B cell (primary cell): ENCODE results near the gene APOLD1. TPM values are rescaled to one million over a fixed set of nuclear protein-coding genes. Genes with fewer than 3 reads are reported as not detected.

Experiments used
- ATAC-seq: fragments of 200-7000 bp; cut with Tn5 transposase; one replicate; pipeline ENCODE4 v1.10.0; 2021; ENCODE audit warnings: low read depth, mild to moderate bottlenecking, moderate number of reproducible peaks, moderate library complexity
- CTCF ChIA-PET: fragments of 350-600 bp; sonication (Branson Sonifier 250); formaldehyde crosslinking; loops from one replicate; lab custom pipeline; 2021; ENCODE audit warnings: antibody characterized with exemption, inconsistent platforms; lab: Charles Lee
- POLR2A ChIA-PET: fragments of 350-600 bp; sonication (Branson Sonifier 250); formaldehyde crosslinking; loops from one replicate; lab custom pipeline; 2021; ENCODE audit warnings: antibody characterized with exemption; lab: Charles Lee
- DNase-seq: peaks from one replicate; pipeline ENCODE4 v3.0.0; 2013
- H2AFZ ChIP-seq: 2 replicates; pipeline ENCODE4 v1.6.1; 2012; ENCODE audit warnings: mild to moderate bottlenecking, low read depth, low read length; ENCODE audit not compliant: insufficient read depth, poor library complexity, severe bottlenecking
- H3K27ac ChIP-seq, 2 donors: 1 replicate in 1 of 2; 2 replicates in 1 of 2; pipeline ENCODE4 v1.5.1; 2012 to 2013; ENCODE audit warnings: low read length in 2 of 2, mild to moderate bottlenecking in 2 of 2, moderate library complexity in 1 of 2
- H3K27me3 ChIP-seq, 4 experiments: fragments of 200-600 bp in 1 of 4; sonication (generic) in 1 of 4; replicated peaks in 1 of 4; 1 replicate in 2 of 4; 2 replicates in 2 of 4; pipeline versions ENCODE4 v1.6.1 to v1.7.0; 2013 to 2016; ENCODE audit warnings: low read length in 3 of 4, mild to moderate bottlenecking in 2 of 4, mixed read lengths in 1 of 4, moderate library complexity in 1 of 4; ENCODE audit not compliant: insufficient read depth in 4 of 4, control insufficient read depth in 3 of 4; ENCODE audit errors: control extremely low read depth in 1 of 4
- H3K36me3 ChIP-seq, 2 experiments: replicated peaks in 1 of 2; 1 replicate in 1 of 2; 2 replicates in 1 of 2; pipeline versions ENCODE4 v1.6.1 to v1.7.1; 2013; ENCODE audit warnings: low read length in 1 of 2; ENCODE audit not compliant: insufficient read depth in 2 of 2, control insufficient read depth in 1 of 2; ENCODE audit errors: control extremely low read depth in 1 of 2, extremely low read depth in 1 of 2
- H3K4me1 ChIP-seq, 2 donors: fragments of 200-600 bp in 1 of 2; sonication (generic) in 1 of 2; 1 replicate in 1 of 2; 2 replicates in 1 of 2; pipeline versions ENCODE4 v1.5.1 to v1.6.1; 2013 to 2017; ENCODE audit warnings: low read length in 2 of 2; ENCODE audit not compliant: control insufficient read depth in 2 of 2, insufficient read depth in 2 of 2
- H3K4me2 ChIP-seq: replicated peaks from 2 replicates; pipeline ENCODE3; 2012; ENCODE audit warnings: mild to moderate bottlenecking, low read depth, low read length; ENCODE audit not compliant: poor library complexity, severe bottlenecking
- H3K4me3 ChIP-seq, 5 experiments: fragments of 200-600 bp in 1 of 5; sonication (generic) in 1 of 5; 1 replicate in 3 of 5; 2 replicates in 2 of 5; pipeline versions ENCODE4 v1.5.1 to v1.7.0; 2011 to 2016; ENCODE audit warnings: low read length in 4 of 5, mild to moderate bottlenecking in 4 of 5, low read depth in 2 of 5, control low read depth in 1 of 5, moderate library complexity in 1 of 5; ENCODE audit not compliant: insufficient read depth in 1 of 5; ENCODE audit errors: control extremely low read depth in 1 of 5, extremely low read depth in 1 of 5
- H3K79me2 ChIP-seq: fragments of 200-600 bp; sonication (generic); one replicate; pipeline ENCODE4 v1.6.0; 2016; ENCODE audit warnings: low read length; ENCODE audit not compliant: control insufficient read depth, insufficient read depth
- H3K9ac ChIP-seq: fragments of 200-600 bp; sonication (generic); 2 replicates; pipeline ENCODE4 v1.6.1; 2017; ENCODE audit warnings: mild to moderate bottlenecking, low read length, moderate library complexity
- H3K9me3 ChIP-seq, 3 donors: one replicate each; pipeline versions ENCODE4 v1.6.1 to v1.7.1; 2013; ENCODE audit warnings: low read length in 2 of 3; ENCODE audit not compliant: control insufficient read depth in 2 of 3, insufficient read depth in 1 of 3; ENCODE audit errors: control extremely low read depth in 1 of 3
- H4K20me1 ChIP-seq: 2 replicates; pipeline ENCODE4 v1.6.0; 2012; ENCODE audit warnings: mild to moderate bottlenecking, low read length; ENCODE audit not compliant: insufficient read depth, control insufficient read depth, poor library complexity, severe bottlenecking
- H3K27ac Mint-ChIP-seq: one replicate; pipeline ENCODE4 v1.8.0; 2021; ENCODE audit warnings: mixed read lengths
- H3K27me3 Mint-ChIP-seq: one replicate; pipeline ENCODE4 v1.8.0; 2021; ENCODE audit warnings: mixed read lengths
- H3K4me1 Mint-ChIP-seq: one replicate; pipeline ENCODE4 v1.8.0; 2021; ENCODE audit warnings: mixed read lengths
- H3K4me3 Mint-ChIP-seq: one replicate; pipeline ENCODE4 v1.8.0; 2021; ENCODE audit warnings: mixed read lengths
- H3K9me3 Mint-ChIP-seq: one replicate; pipeline ENCODE4 v1.8.0; 2022; ENCODE audit warnings: mixed read lengths; ENCODE audit not compliant: insufficient read depth
- EZH2 ChIP-seq: IDR thresholded peaks from 2 replicates; pipeline ENCODE4 v1.6.1; 2012; ENCODE audit warnings: borderline replicate concordance, low read depth, mild to moderate bottlenecking, moderate library complexity, low read length; ENCODE audit not compliant: insufficient read depth, poor library complexity, severe bottlenecking
- WGBS: methylation state at CpG from one replicate; pipeline ENCODE4 v1.1.5; 2013; ENCODE audit warnings: missing lambda C conversion rate; ENCODE audit not compliant: insufficient coverage; 5-methylcytosine and 5-hydroxymethylcytosine counted together
- intact Hi-C: fragments of 100-400 bp; cut with micrococcal nuclease; formaldehyde crosslinking; loops from one replicate; pipeline ENCODE4 v1.10.0; 2022
- polyA plus RNA-seq: library from polyadenylated mRNA; depleted of rRNA; stranded (reverse); fragments of >200 nt; gene quantifications from 2 replicates; pipeline ENCODE4 v1.2.3, GENCODE V29; 2012
- total RNA-seq, 2 donors: library from RNA; stranded (reverse); fragments of 120-200 nt in 1 of 2; gene quantifications; 1 replicate in 1 of 2; 2 replicates in 1 of 2; pipeline versions ENCODE4 v1.2.3 to v1.2.4, GENCODE V29; 2013 to 2022
- TF ChIP-seq, protein P1 (sequence below): fragments of 200-600 bp; IDR thresholded peaks from one replicate; pipeline ENCODE4 v1.8.0; 2022; ENCODE audit warnings: antibody characterized with exemption, mild to moderate bottlenecking

APOLD1 gene
- total and polyA plus RNA-seq, 2 donors (not counting 1 experiment from before 2014, with no cell fraction given), result 1.5 to 4.7 TPM

DNA sequence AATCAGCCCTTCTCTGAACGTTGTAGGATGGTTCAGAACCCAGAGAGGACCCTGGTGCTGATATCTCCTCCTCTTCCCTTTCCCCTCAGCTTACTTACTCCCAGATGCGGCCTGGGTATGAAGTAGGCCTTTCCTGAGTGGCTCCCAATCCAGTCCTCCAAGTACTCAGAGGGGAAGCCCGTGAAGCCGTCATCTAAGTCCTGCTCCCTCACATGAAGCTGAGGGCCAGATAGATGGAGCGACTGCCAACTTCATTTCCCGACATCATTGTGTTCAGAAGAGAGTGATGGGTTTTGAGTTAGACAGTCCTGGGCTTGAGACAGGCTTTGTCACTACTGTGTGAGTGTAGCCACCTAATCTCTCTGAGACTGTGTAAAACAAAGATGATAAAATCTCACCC is 2.7 kb downstream of the APOLD1 start:
- H3K4me1 ChIP-seq, result peaks cover 10 to 24% of the 10 kb centered on the region in 2 donors
- no peak for ATAC-seq
- H3K4me3 ChIP-seq, result no peak overlapping the region
- 94% methylated on average over 4 of the region's 6 CpGs for WGBS
- CTCF ChIA-PET, result interaction anchor here (0.8 to 5.1 kb wide), 14 partner anchors 11 to 425 kb away, joined by 3 to 189 read pairs (median 17); partner anchors contain the start of genes DDX47 and FAM234B
- Mint-ChIP-seq H3K4me1 (peaks cover 20% of the 10 kb centered on the region), H3K9me3 (no peaks in the 10 kb centered on the region), H3K27me3 (no peaks in the 10 kb centered on the region), H3K4me3 (peak overlapping the region; percentile 78), H3K27ac (peak overlapping the region; percentile 90)
- H3K9ac ChIP-seq, result no peak overlapping the region
- intact Hi-C loops, result loop anchor here (1.0 to 5.0 kb wide), 7 partner anchors 20 to 431 kb away; partner anchors contain the start of genes BORCS5, DDX47, GPRC5A and HEBP1
- H3K36me3 ChIP-seq, result no peaks in the 10 kb centered on the region
- H3K27ac ChIP-seq, result no peak overlapping the region
- POLR2A ChIA-PET, result interaction anchor here (0.7 to 2.1 kb wide), 3 partner anchors 22 to 84 kb away, joined by 3 to 6 read pairs (median 3); no protein-coding TSS in a partner anchor
- no peak for TF ChIP-seq EZH2
- TF ChIP-seq, protein P1, sequence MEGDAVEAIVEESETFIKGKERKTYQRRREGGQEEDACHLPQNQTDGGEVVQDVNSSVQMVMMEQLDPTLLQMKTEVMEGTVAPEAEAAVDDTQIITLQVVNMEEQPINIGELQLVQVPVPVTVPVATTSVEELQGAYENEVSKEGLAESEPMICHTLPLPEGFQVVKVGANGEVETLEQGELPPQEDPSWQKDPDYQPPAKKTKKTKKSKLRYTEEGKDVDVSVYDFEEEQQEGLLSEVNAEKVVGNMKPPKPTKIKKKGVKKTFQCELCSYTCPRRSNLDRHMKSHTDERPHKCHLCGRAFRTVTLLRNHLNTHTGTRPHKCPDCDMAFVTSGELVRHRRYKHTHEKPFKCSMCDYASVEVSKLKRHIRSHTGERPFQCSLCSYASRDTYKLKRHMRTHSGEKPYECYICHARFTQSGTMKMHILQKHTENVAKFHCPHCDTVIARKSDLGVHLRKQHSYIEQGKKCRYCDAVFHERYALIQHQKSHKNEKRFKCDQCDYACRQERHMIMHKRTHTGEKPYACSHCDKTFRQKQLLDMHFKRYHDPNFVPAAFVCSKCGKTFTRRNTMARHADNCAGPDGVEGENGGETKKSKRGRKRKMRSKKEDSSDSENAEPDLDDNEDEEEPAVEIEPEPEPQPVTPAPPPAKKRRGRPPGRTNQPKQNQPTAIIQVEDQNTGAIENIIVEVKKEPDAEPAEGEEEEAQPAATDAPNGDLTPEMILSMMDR, result no peak
- peak overlapping the region; percentile 66 for H2AFZ ChIP-seq
- no peaks in the 10 kb centered on the region for H3K9me3 ChIP-seq
- no peak overlapping the region for H3K4me2 ChIP-seq
- H3K79me2 ChIP-seq, result peaks cover 9% of the 10 kb centered on the region
- no peaks in the 10 kb centered on the region for H4K20me1 ChIP-seq
- peak; percentile 25 for DNase-seq
- H3K27me3 ChIP-seq, result no peaks in the 10 kb centered on the region

DNA sequence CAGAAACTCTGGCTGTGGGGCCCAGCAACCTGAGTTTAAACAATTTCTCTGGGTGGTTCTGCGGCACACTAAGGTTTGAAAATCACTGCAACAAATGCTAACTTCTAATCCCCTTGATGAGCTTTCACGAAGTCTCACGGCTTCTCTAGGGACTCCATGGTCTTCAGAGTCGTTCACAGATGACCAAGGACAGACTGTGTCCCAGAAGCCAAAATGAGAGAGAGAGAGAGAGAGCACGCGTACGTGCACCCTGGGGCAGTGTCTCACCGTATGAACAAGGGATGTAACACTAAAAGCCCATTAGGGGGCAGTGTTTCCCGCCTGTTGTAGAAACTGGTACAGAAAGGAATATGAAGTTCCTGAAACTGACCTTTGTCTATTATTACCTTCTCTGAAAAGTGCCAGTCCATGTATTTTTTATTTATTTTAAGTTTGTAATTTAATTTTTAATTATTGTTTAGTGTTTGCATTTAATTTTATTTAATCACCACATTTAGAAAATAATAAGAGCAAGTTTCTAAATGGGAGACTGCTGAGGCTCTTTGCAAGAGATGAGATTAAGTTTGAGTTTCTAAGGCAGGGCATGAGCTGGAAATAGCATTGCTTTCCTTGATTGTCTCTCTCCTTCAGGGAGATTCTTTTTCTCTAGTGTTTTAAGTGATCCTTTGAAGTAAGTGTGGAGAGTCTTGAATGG is 3.4 kb downstream of the APOLD1 start:
- H4K20me1 ChIP-seq, result no peaks in the 10 kb centered on the region
- CTCF ChIA-PET, result interaction anchor here (0.5 to 5.1 kb wide), 17 partner anchors 8 to 431 kb away, joined by 3 to 189 read pairs (median 13); partner anchors contain the start of genes DDX47 and FAM234B
- no peaks in the 10 kb centered on the region for H3K9me3 Mint-ChIP-seq
- H3K4me2 ChIP-seq, result peak overlapping the region; percentile 50
- ATAC-seq (peak; percentile 67), DNase-seq (peak; percentile 86)
- H3K4me1 ChIP-seq, result peaks cover 10 to 24% of the 10 kb centered on the region in 2 donors
- H3K27me3 Mint-ChIP-seq, result no peaks in the 10 kb centered on the region
- H3K79me2 ChIP-seq, result peaks cover 9% of the 10 kb centered on the region
- H3K9me3 ChIP-seq, result no peaks in the 10 kb centered on the region
- POLR2A ChIA-PET, result interaction anchor here (0.7 to 1.4 kb wide), 3 partner anchors 14 to 21 kb away, joined by 3 to 7 read pairs (median 4); no protein-coding TSS in a partner anchor
- intact Hi-C loops, result loop anchor here (1.0 to 5.0 kb wide), 8 partner anchors 19 to 432 kb away; partner anchors contain the start of genes BORCS5, DDX47, GPRC5A and HEBP1
- no peak overlapping the region for H3K9ac ChIP-seq
- no peak for TF ChIP-seq EZH2
- TF ChIP-seq, protein P1, result peak; percentile 95
- no peaks in the 10 kb centered on the region for H3K36me3 ChIP-seq
- WGBS, result 23% methylated on average over 5 of the region's 9 CpGs
- peak overlapping the region; percentile 83 for H3K4me3 Mint-ChIP-seq
- peak overlapping the region; percentile 66 for H2AFZ ChIP-seq
- peak overlapping the region; percentile 90 for H3K27ac Mint-ChIP-seq
- no peak overlapping the region for H3K4me3 ChIP-seq
- H3K27ac ChIP-seq, result no peak overlapping the region
- H3K4me1 Mint-ChIP-seq, result peaks cover 20% of the 10 kb centered on the region
- no peaks in the 10 kb centered on the region for H3K27me3 ChIP-seq
